Right lobe of liver (tissue), 6 donors: ENCODE results near the gene ART4. TPM values are rescaled to one million over a fixed set of nuclear protein-coding genes. Genes with fewer than 3 reads are reported as not detected.

Experiments used
- ATAC-seq, 4 donors: fragments of 200-7000 bp; cut with Tn5 transposase; one replicate each; pipeline ENCODE4 v1.9.1; 2020; ENCODE audit warnings: mild to moderate bottlenecking in 4 of 4, moderate library complexity in 4 of 4
- DNase-seq, 3 donors: peaks; one replicate each; pipeline ENCODE4 v3.0.0-alpha.2; 2020
- H3K27ac ChIP-seq, 3 donors: fragments of 200-600 bp; one replicate each; pipeline ENCODE4 v1.8.0; 2022
- H3K27me3 ChIP-seq, 2 donors: fragments of 200-600 bp; one replicate each; pipeline ENCODE4 v1.8.0; 2022
- H3K36me3 ChIP-seq, 4 donors: fragments of 200-600 bp; sonication (generic) in 1 of 4; one replicate each; pipeline versions ENCODE4 v1.5.1 to v1.8.0; 2017 to 2022; ENCODE audit warnings: control low read depth in 1 of 4
- H3K4me1 ChIP-seq, 4 donors: fragments of 200-600 bp; sonication (generic) in 1 of 4; one replicate each; pipeline versions ENCODE4 v1.5.1 to v1.8.0; 2017 to 2022; ENCODE audit warnings: control low read depth in 1 of 4
- H3K4me3 ChIP-seq, 3 donors: fragments of 200-600 bp; one replicate each; pipeline ENCODE4 v1.8.0; 2022
- H3K9me3 ChIP-seq, 4 donors: fragments of 200-600 bp; sonication (generic) in 1 of 4; one replicate each; pipeline versions ENCODE4 v1.5.1 to v1.8.0; 2017 to 2022; ENCODE audit warnings: control low read depth in 1 of 4
- POLR2A ChIP-seq: fragments of 450-650 bp; IDR thresholded peaks from one replicate; pipeline ENCODE4 v1.6.1; 2017; ENCODE audit warnings: antibody characterized with exemption, mild to moderate bottlenecking
- WGBS: methylation state at CpG from one replicate; pipeline ENCODE4 v1.1.6; 2018; ENCODE audit warnings: low coverage, low lambda C conversion rate; ENCODE audit not compliant: insufficient coverage; ENCODE audit errors: missing lambda C conversion rate; 5-methylcytosine and 5-hydroxymethylcytosine counted together
- intact Hi-C, 2 donors: fragments of 100-400 bp; cut with DNase I; formaldehyde crosslinking; loops; one replicate each; pipeline versions ENCODE4 v1.11.2 to v1.14.1; 2022
- total RNA-seq, 6 experiments: library from RNA; depleted of rRNA in 2 of 6; stranded (reverse); fragments of >200 nt in 2 of 6; fragmentation: NEBNext Ultra II Directional in 3 of 6; extraction: Animal tissue kit (Norgen Biotek cat#: 25700) in 3 of 6; gene quantifications; one replicate each; pipeline versions ENCODE4 v1.1.0 to v1.2.4, GENCODE V29; 2016 to 2023
- TF ChIP-seq, protein P1 (sequence below), 4 donors: fragments of 200-600 bp in 3 of 4; fragments of 450-650 bp in 1 of 4; IDR thresholded peaks; one replicate each; pipeline versions ENCODE4 v1.5.1 to v1.8.0; 2016 to 2022; ENCODE audit warnings: antibody characterized with exemption in 4 of 4, mild to moderate bottlenecking in 2 of 4
- donor health status: DM: no; HTN: yes; CAD: no.
- donor health status: DM: no; HTN: no; CAD: no.
- donor health status: DM: no; HTN: no; CAD: no.
- donor health status: DM: no; HTN: yes; CAD: no.
- donor health status: DM: no; HTN: yes; CAD: no.

The ART4 gene
- total RNA-seq, 6 experiments from 2014 or later: 19.6 to 43.5 (median 25.1) TPM

DNA sequence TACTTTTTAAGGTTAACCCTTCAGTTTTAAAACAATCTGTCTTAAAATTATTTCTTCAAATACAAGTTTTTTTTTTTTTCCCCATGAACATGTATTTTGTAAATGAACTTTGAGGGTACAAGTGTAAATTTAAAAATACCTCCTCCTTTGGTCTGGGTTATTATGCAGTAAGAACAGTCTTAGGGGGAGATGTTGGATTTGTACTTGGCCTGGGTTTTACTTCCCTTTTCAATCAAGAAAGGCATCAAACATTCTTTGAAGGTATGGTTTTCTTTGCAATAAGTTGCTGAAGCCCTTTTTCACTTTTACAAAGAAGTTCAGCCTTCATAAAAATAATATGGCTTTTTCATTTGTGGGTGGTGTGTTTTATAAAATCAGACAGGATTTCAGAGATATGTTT, 60.6 kb downstream of the ART4 start:
- no peaks in the 10 kb centered on the region for H3K9me3 ChIP-seq
- intact Hi-C loops: no loop called here
- DNase-seq (no peak), ATAC-seq (no peak)
- peaks cover 0 to 23% (median 4%) of the 10 kb centered on the region in 4 donors for H3K36me3 ChIP-seq
- no peak overlapping the region for H3K4me3 ChIP-seq
- no peaks in the 10 kb centered on the region for H3K27me3 ChIP-seq
- peaks cover 0 to 6% (median 0%) of the 10 kb centered on the region in 4 donors for H3K4me1 ChIP-seq
- no peak overlapping the region for H3K27ac ChIP-seq
- TF ChIP-seq POLR2A: no peak
- TF ChIP-seq, protein P1, sequence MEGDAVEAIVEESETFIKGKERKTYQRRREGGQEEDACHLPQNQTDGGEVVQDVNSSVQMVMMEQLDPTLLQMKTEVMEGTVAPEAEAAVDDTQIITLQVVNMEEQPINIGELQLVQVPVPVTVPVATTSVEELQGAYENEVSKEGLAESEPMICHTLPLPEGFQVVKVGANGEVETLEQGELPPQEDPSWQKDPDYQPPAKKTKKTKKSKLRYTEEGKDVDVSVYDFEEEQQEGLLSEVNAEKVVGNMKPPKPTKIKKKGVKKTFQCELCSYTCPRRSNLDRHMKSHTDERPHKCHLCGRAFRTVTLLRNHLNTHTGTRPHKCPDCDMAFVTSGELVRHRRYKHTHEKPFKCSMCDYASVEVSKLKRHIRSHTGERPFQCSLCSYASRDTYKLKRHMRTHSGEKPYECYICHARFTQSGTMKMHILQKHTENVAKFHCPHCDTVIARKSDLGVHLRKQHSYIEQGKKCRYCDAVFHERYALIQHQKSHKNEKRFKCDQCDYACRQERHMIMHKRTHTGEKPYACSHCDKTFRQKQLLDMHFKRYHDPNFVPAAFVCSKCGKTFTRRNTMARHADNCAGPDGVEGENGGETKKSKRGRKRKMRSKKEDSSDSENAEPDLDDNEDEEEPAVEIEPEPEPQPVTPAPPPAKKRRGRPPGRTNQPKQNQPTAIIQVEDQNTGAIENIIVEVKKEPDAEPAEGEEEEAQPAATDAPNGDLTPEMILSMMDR (IDR thresholded peaks at IDR 0.05): no peak

DNA sequence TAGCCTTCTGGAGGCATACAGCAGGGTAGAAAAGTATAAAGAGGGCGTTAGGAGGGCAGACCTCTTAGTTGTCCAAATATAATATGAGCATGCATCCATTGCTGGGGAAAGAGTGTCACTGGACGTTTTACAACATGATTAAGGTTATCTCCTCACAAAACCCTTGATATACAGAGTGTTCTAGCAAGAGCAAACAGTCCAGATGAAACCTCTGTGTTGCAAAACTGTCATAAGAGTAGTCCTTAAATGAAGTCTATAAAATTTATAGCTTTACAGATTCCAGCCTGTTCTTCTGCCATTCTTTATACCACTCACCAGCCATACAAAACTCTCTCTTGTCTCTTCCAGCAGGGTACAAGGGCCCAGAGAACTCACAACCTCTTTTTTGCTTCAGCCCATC, 61.8 kb downstream of the ART4 start:
- Histone ChIP-seq H3K27me3 (no peaks in the 10 kb centered on the region), H3K9me3 (no peaks in the 10 kb centered on the region), H3K27ac (no peak overlapping the region), H3K4me1 (peaks cover 0 to 11% (median 0%) of the 10 kb centered on the region in 4 donors), H3K36me3 (peaks cover 0 to 12% (median 0%) of the 10 kb centered on the region in 4 donors), H3K4me3 (no peak overlapping the region)
- DNase-seq (no peak), ATAC-seq (no peak)
- WGBS: 20% methylated on average over 2 of the region's 2 CpGs
- TF ChIP-seq POLR2A: no peak
- TF ChIP-seq, protein P1 (IDR thresholded peaks at IDR 0.05): no peak
- intact Hi-C loops: no loop called here

- intact Hi-C loops: no loop called here
- Histone ChIP-seq H3K27me3 (no peaks in the 10 kb centered on the region), H3K4me1 (peaks cover 0 to 11% (median 0%) of the 10 kb centered on the region in 4 donors), H3K36me3 (peaks cover 0 to 5% (median 0%) of the 10 kb centered on the region in 4 donors), H3K9me3 (no peaks in the 10 kb centered on the region), H3K27ac (no peak overlapping the region), H3K4me3 (no peak overlapping the region)
- ATAC-seq (no peak), DNase-seq (no peak)
- 92% methylated on average over 3 of the region's 3 CpGs for WGBS
- no peak for TF ChIP-seq POLR2A
- TF ChIP-seq, protein P1 (IDR thresholded peaks at IDR 0.05): no peak
These were observed 62.5 kb downstream of the ART4 start for GRCh38 chr12:14780859-14781258.

DNA sequence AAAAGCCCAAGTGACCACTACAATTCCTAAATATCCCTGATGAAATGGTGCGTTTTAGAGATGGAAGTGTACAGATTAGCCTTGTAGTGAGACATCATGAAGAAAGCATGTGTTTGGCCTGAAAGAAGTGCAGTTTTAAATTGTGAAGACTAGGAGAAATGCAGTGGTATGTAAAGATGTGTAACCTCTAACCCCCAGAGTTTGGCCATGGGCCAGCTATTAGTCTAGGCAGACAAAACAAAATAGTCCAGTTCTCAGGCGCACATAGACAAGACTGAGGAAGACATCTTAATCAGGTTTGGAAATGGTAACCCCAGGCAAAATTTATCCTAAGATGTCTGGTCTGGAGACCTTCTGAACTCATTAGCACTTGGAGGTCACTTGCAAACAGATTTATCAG, 63.5 kb downstream of the ART4 start:
- TF ChIP-seq, protein P1 (IDR thresholded peaks at IDR 0.05): no peak
- no peak for TF ChIP-seq POLR2A
- no peaks in the 10 kb centered on the region for H3K27me3 ChIP-seq
- no peak overlapping the region for H3K4me3 ChIP-seq
- peaks cover 0 to 11% (median 2%) of the 10 kb centered on the region in 4 donors for H3K4me1 ChIP-seq
- no peaks in the 10 kb centered on the region for H3K9me3 ChIP-seq
- no peaks in the 10 kb centered on the region for H3K36me3 ChIP-seq
- no peak for ATAC-seq
- 92% methylated on average over 2 of the region's 2 CpGs for WGBS
- DNase-seq: no peak
- intact Hi-C loops: no loop called here
- no peak overlapping the region for H3K27ac ChIP-seq

GRCh38 chr12:14777271-14777670, 66.1 kb downstream of the ART4 start:
- TF ChIP-seq POLR2A: no peak
- TF ChIP-seq, protein P1 (IDR thresholded peaks at IDR 0.05): no peak
- H3K9me3 ChIP-seq: no peaks in the 10 kb centered on the region
- intact Hi-C loops: no loop called here
- H3K4me1 ChIP-seq: peaks cover 0 to 20% (median 2%) of the 10 kb centered on the region in 4 donors
- WGBS: 19% methylated on average over 3 of the region's 3 CpGs
- ATAC-seq (no peak), DNase-seq (no peak)
- no peak overlapping the region for H3K27ac ChIP-seq
- H3K36me3 ChIP-seq: no peaks in the 10 kb centered on the region
- H3K27me3 ChIP-seq: no peaks in the 10 kb centered on the region
- no peak overlapping the region for H3K4me3 ChIP-seq
